HCT116 (cell line): Measurements from ENCODE around the gene LNP1. TPM values are rescaled to one million over a fixed set of nuclear protein-coding genes. Genes with fewer than 3 reads are reported as not detected.

Experiments used
- ATAC-seq: fragments of 200-7000 bp; cut with Tn5 transposase; 2 replicates; pipeline ENCODE4 v1.9.1; 2020; ENCODE audit warnings: mild to moderate bottlenecking, moderate library complexity
- BruUV-seq: library from RNA; stranded (reverse); fragments of 400-500 nt; replicated peaks from 2 replicates; lab custom pipeline; 2021; lab: Mats Ljungman, UMichigan
- CTCF ChIA-PET: fragments of 300-600 bp; sonication (Branson Sonifier 250); formaldehyde crosslinking; loops from one replicate; lab custom pipeline; 2021; ENCODE audit warnings: antibody characterized with exemption; lab: Charles Lee
- POLR2A ChIA-PET: fragments of 300-600, 350-600 bp; sonication (Branson Sonifier 250); formaldehyde crosslinking; loops from one replicate; lab custom pipeline; 2021; ENCODE audit warnings: antibody characterized with exemption; lab: Charles Lee
- RAD21 ChIA-PET, 2 experiments: fragments of 300-600 bp; sonication (Branson Sonifier 250); formaldehyde crosslinking; loops; one replicate each; lab custom pipeline; 2023; ENCODE audit warnings: low total read pairs in 2 of 2; ENCODE audit not compliant: uncharacterized antibody in 2 of 2, unreplicated experiment in 2 of 2, low non-redundant PET in 1 of 2; lab: Charles Lee
- DNase-seq: peaks from one replicate; pipeline ENCODE4 v3.0.0-alpha.2; 2010; ENCODE audit warnings: low read depth, low spot score
- H2AFZ ChIP-seq: fragments of 200-600 bp; shearing (Covaris generic), sonication (generic); 2 replicates; pipeline ENCODE4 v1.6.1; 2017; ENCODE audit warnings: low read depth, mixed run types, mixed read lengths, antibody characterized with exemption, low read length; ENCODE audit not compliant: poor library complexity, severe bottlenecking
- H3K27ac ChIP-seq: 2 replicates; pipeline ENCODE4 v1.5.1; 2012; ENCODE audit warnings: low read depth, low read length
- H3K27me3 ChIP-seq: fragments of 200-600 bp; sonication (generic); 2 replicates; pipeline ENCODE4 v1.6.1; 2016; ENCODE audit warnings: mixed run types, low read length, mixed read lengths; ENCODE audit not compliant: insufficient read depth
- H3K36me3 ChIP-seq, 2 experiments: fragments of 200-500 bp in 1 of 2; fragments of 200-600 bp in 1 of 2; sonication (Bioruptor generic) in 1 of 2; sonication (generic) in 1 of 2; 2 replicates each; pipeline versions ENCODE4 v1.5.1 to v1.6.1; 2014 to 2016; ENCODE audit warnings: low read length in 2 of 2, inconsistent platforms in 1 of 2, mixed read lengths in 1 of 2, mixed run types in 1 of 2; ENCODE audit not compliant: insufficient read depth in 2 of 2, control insufficient read depth in 1 of 2
- H3K4me1 ChIP-seq, 2 experiments: fragments of 200-600 bp in 1 of 2; sonication (generic) in 1 of 2; 2 replicates each; pipeline versions ENCODE4 v1.5.1 to v1.6.1; 2012 to 2017; ENCODE audit warnings: low read length in 2 of 2, inconsistent platforms in 1 of 2, mild to moderate bottlenecking in 1 of 2, mixed read lengths in 1 of 2, mixed run types in 1 of 2, moderate library complexity in 1 of 2; ENCODE audit not compliant: insufficient read depth in 2 of 2, control insufficient read depth in 1 of 2
- H3K4me2 ChIP-seq: fragments of 200-600 bp; sonication (generic); 2 replicates; pipeline ENCODE4 v1.6.1; 2017; ENCODE audit warnings: mixed run types, low read length, mixed read lengths
- H3K4me3 ChIP-seq, 2 experiments: fragments of 200-600 bp in 1 of 2; sonication (generic) in 1 of 2; replicated peaks in 1 of 2; 2 replicates each; pipeline ENCODE4 v1.5.1; 2011 to 2016; ENCODE audit warnings: low read length in 2 of 2, control low read depth in 1 of 2, low read depth in 1 of 2, mild to moderate bottlenecking in 1 of 2, mixed read lengths in 1 of 2, mixed run types in 1 of 2
- H3K79me2 ChIP-seq: fragments of 200-600 bp; sonication (generic); 2 replicates; pipeline ENCODE4 v1.6.1; 2017; ENCODE audit warnings: mild to moderate bottlenecking, mixed run types, low read length, moderate library complexity, mixed read lengths; ENCODE audit not compliant: insufficient read depth
- H3K9ac ChIP-seq: fragments of 200-600 bp; sonication (generic); 2 replicates; pipeline ENCODE4 v1.6.1; 2016; ENCODE audit warnings: low read length, mixed read lengths
- H3K9me2 ChIP-seq: fragments of 200-600 bp; sonication (generic), shearing (Covaris generic); 2 replicates; pipeline ENCODE4 v1.6.1; 2017; ENCODE audit warnings: mixed run types, mild to moderate bottlenecking, moderate library complexity; ENCODE audit not compliant: insufficient read depth
- H3K9me3 ChIP-seq, 2 experiments: fragments of 200-500 bp in 1 of 2; fragments of 200-600 bp in 1 of 2; sonication (Bioruptor generic) in 1 of 2; sonication (generic) in 1 of 2; 2 replicates each; pipeline ENCODE4 v1.6.1; 2014 to 2017; ENCODE audit warnings: low read length in 2 of 2, mixed read lengths in 2 of 2, inconsistent platforms in 1 of 2, low read depth in 1 of 2, mild to moderate bottlenecking in 1 of 2, mixed run types in 1 of 2, moderate library complexity in 1 of 2; ENCODE audit not compliant: control insufficient read depth in 1 of 2, insufficient read depth in 1 of 2
- H4K20me1 ChIP-seq: fragments of 200-600 bp; sonication (generic), shearing (Covaris generic); 2 replicates; pipeline ENCODE4 v1.6.1; 2017; ENCODE audit warnings: mixed run types, mild to moderate bottlenecking, moderate library complexity; ENCODE audit not compliant: insufficient read depth
- ATF3 ChIP-seq: IDR thresholded peaks from 2 replicates; pipeline ENCODE4 v1.6.1; 2012
- CTCF ChIP-seq, 3 experiments: fragments of 200-600 bp in 1 of 3; sonication (generic) in 1 of 3; IDR thresholded peaks in 2 of 3; conservative IDR thresholded peaks in 1 of 3; 2 replicates each; pipeline ENCODE4 v1.5.1; 2012 to 2017; ENCODE audit warnings: low read depth in 2 of 3, low read length in 2 of 3, antibody characterized with exemption in 1 of 3, borderline replicate concordance in 1 of 3, control low read depth in 1 of 3, mild to moderate bottlenecking in 1 of 3, mixed read lengths in 1 of 3, mixed run types in 1 of 3, moderate library complexity in 1 of 3; ENCODE audit not compliant: insufficient read depth in 1 of 3
- EGR1 ChIP-seq: IDR thresholded peaks from 2 replicates; pipeline ENCODE4 v1.6.1; 2012; ENCODE audit warnings: low read depth
- TCF7L2 ChIP-seq: IDR thresholded peaks from 2 replicates; pipeline ENCODE4 v1.7.0; 2011; ENCODE audit warnings: borderline replicate concordance, inconsistent platforms; ENCODE audit not compliant: insufficient read depth, insufficient read length; ENCODE audit errors: extremely low read depth
- ZBTB33 ChIP-seq: IDR thresholded peaks from 2 replicates; pipeline ENCODE4 v1.6.1; 2011; ENCODE audit warnings: mild to moderate bottlenecking, low read length, moderate library complexity; ENCODE audit not compliant: insufficient replicate concordance; ENCODE audit errors: extremely low read depth
- ZFX ChIP-seq: fragments of 450-650 bp; IDR thresholded peaks from 2 replicates; pipeline ENCODE4 v1.6.1; 2017
- ZNF274 ChIP-seq: fragments of 200-500 bp; sonication (Bioruptor generic); IDR thresholded peaks from 2 replicates; pipeline ENCODE4 v1.6.1; 2014; ENCODE audit warnings: mild to moderate bottlenecking, low read depth, low read length, inconsistent platforms
- intact Hi-C: fragments of 100-400 bp; cut with micrococcal nuclease; formaldehyde crosslinking; loops from 2 replicates; pipeline ENCODE4 v1.10.0; 2022
- total RNA-seq: library from RNA; stranded (reverse); gene quantifications from one replicate; pipeline ENCODE4 v1.2.1, GENCODE V29; 2021; ENCODE audit not compliant: unreplicated experiment

LNP1 gene
- total RNA-seq, 1 experiment from 2014 or later: 1.6 TPM

- H3K27ac ChIP-seq: no peak overlapping the region
- POLR2A ChIA-PET: no interaction called here
- H3K4me1 ChIP-seq: no peaks in the 10 kb centered on the region
- TF ChIP-seq ZBTB33: no peak
- no peak for TF ChIP-seq TCF7L2
- no peak for TF ChIP-seq CTCF (IDR thresholded peaks at IDR 0.05 in 2 of 3, conservative IDR thresholded peaks at IDR 0.05 in 1 of 3; ENCODE audit: borderline replicate concordance in 1 of 3, insufficient read depth in 1 of 3, low read depth in 2 of 3, low read length in 2 of 3)
- no peak for TF ChIP-seq ZNF274
- TF ChIP-seq ATF3: no peak
- TF ChIP-seq EGR1: no peak
- no peak for TF ChIP-seq ZFX
- TF ChIP-seq, all 23 proteins: peak for 0
- Histone ChIP-seq H3K27me3 (no peaks in the 10 kb centered on the region), H3K4me3 (no peak overlapping the region), H4K20me1 (peaks cover 3% of the 10 kb centered on the region; the same call in 1 of the 2 replicates), H3K9me2 (no peaks in the 10 kb centered on the region), H3K9ac (no peak overlapping the region), H3K79me2 (peaks cover 90% of the 10 kb centered on the region), H3K36me3 (peaks cover 12 to 21% of the 10 kb centered on the region in 2 experiments), H3K4me2 (no peak overlapping the region), H2AFZ (no peak overlapping the region), H3K9me3 (peaks cover 0 to 7% of the 10 kb centered on the region in 2 experiments; a peak in 2 of 4 replicates)
- intact Hi-C loops: no loop called here
- ATAC-seq (no peak), DNase-seq (no peak)
- ChIA-PET RAD21 (no interaction called here), CTCF (no interaction called here)
- BruUV-seq: no TSS peak
Measured at GRCh38 chr3:100389025-100389424, 12.3 kb upstream of the LNP1 start.
